Activated gamma-delta T cell treated with Interleukin-2 at 50 U/mL for 16 hours (primary cell): ENCODE measurements around the gene GLT8D1.
"Not testable (repeated sequence)": the region's sequence is repeated elsewhere in the genome, so short reads cannot be mapped to it uniquely, and the experiment has no call there.

Experiments used
- DNase-seq: peaks from one replicate; pipeline ENCODE4 v3.0.0-alpha.2; 2020

The GLT8D1 gene, protein sequence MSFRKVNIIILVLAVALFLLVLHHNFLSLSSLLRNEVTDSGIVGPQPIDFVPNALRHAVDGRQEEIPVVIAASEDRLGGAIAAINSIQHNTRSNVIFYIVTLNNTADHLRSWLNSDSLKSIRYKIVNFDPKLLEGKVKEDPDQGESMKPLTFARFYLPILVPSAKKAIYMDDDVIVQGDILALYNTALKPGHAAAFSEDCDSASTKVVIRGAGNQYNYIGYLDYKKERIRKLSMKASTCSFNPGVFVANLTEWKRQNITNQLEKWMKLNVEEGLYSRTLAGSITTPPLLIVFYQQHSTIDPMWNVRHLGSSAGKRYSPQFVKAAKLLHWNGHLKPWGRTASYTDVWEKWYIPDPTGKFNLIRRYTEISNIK

DNA sequence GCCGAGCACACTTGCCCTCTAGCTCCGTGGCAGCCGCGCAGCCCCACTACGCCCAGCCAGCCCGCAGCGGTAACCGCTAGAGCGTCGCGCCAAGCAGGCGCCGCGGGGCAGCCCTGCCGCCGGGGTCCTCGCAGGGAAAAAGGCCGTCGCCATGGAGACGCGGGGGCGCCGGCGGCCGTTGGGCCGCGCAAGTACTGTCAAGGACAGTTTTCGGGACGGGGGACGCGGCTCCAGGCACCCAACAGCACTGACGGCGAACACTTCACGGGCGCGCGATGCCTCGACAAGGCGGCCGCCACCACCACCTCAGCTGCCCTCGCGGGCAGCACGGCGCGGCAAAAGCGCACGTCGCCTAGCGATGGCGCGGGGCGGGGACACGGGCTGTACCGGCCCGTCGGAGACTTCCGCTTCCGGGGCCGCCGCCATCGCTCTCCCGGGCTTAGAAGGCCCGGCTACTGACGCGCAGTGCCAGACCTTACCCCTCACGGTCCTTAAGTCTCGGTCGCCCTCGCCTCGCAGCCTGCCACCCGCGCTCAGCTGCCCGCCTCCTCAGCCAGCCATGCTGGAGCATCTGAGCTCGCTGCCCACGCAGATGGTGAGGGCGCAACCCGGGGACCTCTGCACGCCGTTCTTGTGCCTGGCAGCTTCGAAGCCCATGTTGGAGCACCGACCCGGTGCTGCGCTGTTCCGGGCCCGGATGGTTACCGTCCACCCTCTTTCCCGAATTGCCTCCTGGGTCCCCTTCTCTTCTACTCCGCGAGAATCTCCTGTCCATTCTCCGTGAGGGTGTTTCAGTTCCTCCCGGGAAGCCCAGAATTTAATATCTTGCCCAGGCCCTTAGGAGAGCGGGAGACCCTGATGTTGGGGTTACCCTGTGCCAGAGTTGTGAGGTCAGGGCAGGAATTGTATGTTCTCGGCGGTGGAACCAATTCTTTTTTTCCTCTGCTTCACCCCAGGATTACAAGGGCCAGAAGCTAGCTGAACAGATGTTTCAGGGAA is at the start of gene GLT8D1, which contains the start of gene SPCS1:
Gene GLT8D1 (minus strand): TSS at position 104 of the 999 bp plus-strand sequence. CDS start 5,331 bp downstream, outside the sequence.
Gene SPCS1 (plus strand): TSS at position 419 of the 999 bp plus-strand sequence. CDS start 141 bp downstream, at position 560.
- DNase-seq, result peak; percentile 80

DNA sequence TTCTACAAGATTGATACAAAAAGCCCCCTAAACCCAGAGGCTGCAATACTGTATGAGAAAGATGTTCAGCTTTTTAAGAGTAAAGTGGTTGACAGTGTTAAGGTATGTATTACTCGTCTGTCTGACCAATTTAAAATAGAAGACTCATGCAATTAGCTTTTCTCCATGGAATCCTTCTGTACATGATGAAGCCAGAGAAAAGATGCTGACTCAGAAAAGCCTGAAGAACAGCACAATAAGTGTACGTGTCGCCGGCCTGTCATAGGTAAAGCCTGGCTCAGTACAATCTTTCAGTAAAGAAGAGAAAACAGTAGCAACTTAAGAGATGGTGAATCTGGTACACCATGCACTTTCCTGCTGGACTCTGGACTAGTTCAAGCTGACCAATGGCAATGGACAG is 48.8 kb upstream of the GLT8D1 start:
- no peak for DNase-seq

DNA sequence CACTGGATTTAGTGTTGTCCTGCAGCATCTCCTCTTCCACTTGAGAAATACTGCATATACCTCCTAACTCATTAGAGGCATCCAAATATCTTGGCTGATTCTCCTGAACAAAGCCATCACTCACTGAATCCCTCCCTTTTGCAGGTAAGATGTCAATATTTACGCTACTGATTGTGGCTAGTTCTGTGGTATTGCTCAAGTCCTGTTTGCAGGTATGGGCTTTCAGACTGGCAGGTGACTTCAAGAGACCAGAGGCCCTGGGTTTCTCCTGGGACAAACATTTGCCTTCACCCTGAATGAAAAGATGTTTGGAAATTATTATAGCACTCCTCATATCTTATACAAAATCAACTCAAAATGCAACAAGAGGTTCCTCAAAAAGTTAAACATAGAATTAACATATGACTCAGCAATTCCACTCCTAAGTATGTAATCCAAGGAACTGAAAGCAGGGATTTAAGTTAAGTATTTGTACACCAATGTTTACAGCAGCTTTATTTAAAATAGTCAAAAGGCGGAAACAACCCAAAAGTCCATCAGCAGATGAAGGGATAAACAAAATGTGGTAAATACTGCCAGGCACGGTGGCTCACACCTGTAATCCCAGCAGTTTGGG is 46.6 kb upstream of the GLT8D1 start:
- DNase-seq, result no peak

DNA sequence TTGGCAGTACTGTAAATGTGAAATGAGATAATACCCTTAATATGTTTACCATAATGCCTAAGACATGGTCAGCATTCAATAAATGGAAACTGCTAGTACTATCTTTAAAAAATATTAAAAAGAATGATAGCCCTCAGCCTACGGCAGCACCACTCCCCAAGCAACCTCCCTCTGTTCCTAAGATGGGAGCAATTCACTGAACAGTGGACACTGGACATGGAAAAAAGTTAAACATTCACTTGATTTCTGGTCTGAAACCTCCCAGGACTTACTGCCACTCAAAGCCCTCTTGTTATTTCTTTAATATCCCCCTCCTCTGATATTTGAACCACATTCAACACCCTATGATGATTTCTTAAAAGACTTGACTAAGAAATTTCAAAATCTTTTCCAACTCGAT is 38.1 kb upstream of the GLT8D1 start:
- no peak for DNase-seq

DNA sequence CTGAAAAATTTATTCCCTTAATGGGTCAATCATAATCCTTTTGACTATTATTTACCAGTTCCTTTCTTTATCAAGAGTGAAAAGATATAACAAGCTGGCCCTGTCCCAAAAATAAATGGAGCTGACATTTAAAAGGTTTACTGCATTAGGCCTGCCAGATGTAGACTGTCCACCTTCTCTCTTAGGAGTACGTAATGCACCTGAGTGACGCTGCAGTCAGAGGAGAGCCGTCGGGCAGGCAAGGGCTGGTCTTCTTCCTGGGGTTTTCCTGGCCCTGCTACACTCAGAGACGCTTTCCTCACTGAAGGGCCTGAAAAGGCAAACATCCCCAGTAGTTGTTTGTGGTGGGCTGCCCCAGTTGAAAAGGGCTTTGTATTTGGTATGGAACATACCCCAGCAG is 37.6 kb upstream of the GLT8D1 start:
- no peak for DNase-seq

DNA sequence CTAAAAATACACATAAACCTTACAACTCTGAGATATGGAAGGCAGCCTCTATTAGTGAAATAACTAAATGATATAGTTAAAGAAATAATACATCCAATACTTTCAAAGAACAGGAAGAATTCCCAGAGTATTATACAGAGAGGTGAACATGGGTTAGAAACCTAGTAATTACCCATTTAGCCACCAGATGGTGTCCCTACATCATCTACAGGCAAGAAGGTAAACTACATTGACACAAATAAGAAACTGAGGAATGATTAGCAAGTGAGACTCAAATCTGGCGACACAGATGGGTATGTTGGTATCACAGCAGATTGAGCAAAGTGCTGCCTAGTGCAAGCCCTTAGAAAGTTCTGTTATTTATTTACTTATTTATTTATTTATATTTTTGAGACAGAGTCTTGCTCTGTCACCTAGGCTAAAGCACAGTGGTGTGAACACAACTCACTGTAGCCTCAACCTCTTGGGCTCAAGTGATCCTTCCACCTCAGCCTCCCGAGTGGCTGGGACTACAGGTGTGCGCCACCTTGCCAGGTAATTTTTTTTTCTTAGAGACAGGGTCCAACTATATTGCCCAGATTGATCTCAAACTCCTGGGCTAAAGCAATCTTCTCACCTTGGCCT is 36.9 kb upstream of the GLT8D1 start:
- DNase-seq, result no peak

DNA sequence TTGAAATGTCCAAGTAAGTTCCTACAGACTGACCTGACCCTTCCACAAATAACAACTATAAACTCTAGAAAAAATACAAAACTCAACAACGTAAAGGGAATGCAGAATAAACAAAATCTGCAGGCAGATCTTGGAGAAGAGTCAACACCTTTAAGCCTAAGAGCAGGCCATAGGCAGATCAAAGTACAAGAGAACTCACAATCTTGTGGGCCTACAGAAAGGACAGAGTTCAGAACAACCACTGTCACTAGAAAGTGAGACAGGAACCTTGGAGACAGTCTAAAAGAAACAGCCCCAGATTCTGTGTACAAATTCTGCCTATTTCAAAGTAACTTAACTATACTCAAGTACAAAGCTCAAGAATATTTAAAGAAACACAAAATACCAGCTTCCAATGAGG is 34.1 kb upstream of the GLT8D1 start:
- DNase-seq, result no peak

DNA sequence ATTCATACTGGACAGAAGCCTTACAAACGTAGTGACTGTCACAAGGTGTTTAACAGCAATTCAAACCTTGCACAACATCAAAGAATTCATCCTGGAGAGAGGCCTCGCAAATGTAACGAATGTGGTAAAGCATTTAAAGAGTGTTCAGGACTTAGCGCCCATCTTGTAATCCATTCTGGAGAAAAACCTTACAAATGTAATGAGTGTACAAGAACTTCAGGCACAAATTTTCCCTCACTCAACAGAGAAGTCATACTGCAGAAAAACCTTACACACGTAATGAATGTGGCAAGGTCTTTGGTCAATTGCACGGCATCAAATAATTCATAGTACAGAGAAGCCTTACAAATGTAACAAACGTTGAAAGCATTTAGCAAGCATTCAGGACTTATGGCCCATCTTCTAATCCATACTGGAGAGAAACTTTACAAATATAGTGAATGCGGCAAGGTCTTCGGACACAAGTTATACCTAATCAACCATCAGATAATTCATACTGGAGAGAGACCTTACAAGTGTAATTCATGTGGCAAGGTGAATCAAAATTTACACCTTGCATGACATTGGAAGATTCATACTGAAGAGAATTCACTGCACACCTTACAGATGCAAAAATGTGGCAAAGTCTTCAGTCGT is 27.8 kb upstream of the GLT8D1 start:
- no peak for DNase-seq

DNA sequence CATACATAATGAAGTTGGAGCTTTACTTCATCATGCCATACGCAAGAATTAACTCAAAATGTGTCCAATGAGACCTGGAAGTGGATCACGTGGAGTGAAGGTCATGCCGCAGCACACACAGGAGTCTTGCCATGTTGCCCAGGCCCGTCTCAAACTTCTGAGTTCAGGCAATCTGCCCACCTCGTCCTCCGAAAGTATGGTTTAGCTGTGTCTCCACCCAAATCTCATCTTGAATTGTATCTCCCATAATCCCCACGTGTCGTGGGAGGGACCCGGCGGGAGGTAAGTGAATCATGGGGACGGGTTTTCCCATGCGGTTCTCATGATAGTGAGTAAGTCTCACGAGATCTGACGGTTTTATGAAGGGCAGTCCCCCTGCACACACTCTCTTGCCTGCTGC is 26.0 kb upstream of the GLT8D1 start:
- DNase-seq, result no peak

DNA sequence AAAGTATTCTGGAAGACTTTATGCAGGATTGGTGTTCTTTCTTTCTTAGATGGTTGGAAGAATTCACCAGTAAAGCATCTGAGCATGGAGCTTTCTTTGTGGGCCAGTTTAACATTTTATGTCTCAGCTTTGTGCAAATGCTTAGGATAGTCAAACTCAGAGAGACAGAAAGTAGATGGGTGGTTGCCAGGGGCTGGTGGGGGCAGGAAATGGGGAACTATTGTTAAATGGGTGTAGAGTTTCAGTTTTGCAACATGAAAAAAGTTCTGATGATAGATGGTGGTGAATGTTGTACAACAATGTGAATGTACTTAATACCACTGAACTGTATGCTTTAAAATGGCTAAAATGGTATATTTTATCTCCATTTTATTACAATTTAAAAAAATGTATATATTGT is 25.1 kb upstream of the GLT8D1 start:
- no peak for DNase-seq

DNA sequence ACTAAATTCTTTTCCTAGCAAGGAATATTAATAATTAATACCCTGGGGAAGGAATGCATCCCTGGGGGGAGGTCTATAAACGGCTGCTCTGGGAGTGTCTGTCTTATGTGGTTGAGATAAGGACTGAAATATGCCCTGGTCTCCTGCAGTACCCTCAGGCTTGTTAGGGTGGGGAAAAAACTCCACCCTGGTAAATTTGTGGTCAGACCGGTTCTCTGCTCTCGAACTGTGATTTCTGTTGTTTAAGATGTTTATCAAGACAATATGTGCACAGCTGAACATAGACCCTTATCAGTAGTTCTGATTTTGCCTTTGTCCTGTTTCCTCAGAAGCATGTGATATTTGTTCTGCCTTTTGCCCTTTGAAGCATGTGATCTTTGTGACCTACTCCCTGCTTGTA is 23.2 kb upstream of the GLT8D1 start:
- DNase-seq, result not testable (repeated sequence)

DNA sequence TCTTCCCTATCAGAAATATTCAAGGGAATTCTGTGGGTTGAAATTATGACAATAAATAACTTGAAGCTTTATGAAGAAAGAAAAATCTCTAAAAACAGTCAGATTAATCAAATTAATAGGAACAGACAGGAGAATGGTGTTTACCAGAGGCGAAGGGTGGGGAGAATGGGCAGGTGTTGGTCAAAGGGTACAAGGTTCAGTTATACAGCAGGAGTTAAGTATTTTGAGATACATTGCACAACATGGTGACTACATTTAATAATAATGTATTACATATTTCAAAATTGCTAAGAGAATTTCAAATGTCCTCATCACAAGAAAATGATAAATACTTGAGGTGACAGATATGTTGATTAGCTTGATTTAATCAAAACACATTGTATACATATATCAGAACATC is 18.9 kb upstream of the GLT8D1 start:
- DNase-seq, result no peak

DNA sequence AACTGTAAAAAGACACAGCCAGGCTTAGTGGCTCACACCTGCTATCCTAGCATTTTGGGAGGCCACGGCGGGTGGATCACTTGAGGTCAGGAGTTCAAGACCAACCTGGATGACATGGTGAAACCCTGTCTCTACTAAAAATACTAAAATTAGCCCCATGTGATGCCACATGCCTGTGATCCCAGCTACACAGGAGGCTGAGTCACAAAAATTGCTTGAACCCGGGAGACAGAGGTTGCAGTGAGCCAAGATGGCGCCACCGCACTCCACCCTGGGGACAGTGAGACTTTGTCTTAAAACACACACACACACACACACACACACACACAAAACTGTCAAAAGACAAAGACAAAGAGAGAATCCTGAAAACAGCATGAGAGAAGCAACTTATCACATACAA is 18.3 kb upstream of the GLT8D1 start:
- no peak for DNase-seq

DNA sequence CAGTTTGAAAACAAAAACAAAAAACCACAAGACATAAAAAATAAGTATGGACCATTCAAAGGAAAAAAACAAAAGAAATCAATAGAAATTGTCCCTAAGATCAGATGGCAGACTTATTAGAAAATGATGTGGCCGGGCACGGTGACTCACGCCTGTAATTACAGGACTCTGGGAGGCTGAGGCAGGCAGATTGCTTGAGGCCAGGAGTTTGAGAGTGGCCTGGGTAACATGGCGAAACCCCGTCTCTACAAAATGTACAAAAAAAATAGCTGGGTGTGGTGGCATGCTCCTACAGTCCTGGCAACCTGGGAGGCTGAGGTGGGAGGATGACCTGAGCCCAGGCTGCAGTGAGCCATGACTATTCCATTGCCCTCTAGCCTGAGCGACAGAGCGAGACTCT is 16.9 kb upstream of the GLT8D1 start:
- DNase-seq, result no peak

DNA sequence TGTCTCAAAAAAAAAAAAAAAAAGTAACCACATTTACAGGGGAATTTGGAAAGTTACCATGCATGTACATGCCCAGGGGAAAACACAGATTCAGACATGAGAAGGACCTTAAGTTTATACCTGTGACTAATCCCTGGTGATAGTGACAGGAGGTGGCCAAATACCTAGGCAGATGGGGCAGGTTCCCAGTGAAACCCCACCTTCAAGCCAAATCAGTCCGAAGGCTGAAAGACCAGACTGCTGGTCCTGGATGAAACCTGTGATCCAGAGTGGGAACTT is 16.1 kb upstream of the GLT8D1 start:
- no peak for DNase-seq

DNA sequence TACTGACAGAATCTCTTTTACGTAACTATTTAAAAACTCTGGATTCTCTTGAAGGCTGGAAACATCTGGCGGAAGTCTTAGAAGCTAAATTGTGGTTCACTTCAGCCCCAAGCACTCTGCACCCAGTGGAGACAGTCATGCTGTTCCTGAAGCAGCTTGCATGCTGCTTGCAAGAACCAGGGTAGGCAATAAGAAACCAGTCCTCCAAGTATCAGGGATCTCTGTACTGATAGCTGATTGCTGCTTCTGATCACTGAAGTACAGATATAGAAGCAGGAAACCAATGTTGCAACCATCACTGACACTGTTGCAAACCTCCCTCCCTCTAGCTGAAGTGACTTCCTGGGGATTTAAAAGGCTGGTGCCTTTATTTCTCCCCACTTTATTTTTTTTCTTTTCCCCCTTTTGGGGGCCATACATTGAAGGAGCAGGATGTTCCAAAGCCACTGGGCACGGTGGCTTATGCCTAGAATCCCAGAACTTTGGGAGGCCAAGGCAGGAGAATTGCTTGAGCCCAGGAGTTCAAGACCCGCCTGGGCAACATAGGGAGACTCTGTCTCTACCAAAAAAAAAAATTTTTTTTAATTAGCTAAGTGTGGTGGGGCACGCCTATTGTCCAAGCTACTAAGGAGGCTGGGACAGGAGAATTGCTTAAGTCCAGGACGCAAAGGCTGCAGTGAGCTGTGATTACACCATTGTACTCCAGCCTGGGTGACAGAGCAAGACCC is 15.6 kb upstream of the GLT8D1 start:
- DNase-seq, result no peak

DNA sequence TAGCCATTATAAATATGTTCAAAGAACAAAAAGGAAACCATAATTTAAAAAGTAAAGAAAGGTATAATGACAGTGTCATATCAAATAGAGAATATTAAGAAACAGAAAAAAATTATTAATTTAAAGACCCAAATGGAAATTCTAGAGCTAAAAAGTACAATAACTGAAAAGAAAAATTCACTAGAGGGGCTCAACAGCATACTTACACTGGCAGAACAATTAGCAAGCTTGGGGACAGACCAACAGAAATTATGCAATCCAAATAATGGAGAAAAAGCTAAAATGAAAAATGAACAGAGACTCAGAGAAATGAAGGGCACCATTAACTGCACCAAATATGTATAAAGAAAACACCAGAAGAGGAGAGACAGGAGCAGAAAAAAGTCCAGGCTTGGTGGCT is 14.0 kb upstream of the GLT8D1 start:
- no peak for DNase-seq

DNA sequence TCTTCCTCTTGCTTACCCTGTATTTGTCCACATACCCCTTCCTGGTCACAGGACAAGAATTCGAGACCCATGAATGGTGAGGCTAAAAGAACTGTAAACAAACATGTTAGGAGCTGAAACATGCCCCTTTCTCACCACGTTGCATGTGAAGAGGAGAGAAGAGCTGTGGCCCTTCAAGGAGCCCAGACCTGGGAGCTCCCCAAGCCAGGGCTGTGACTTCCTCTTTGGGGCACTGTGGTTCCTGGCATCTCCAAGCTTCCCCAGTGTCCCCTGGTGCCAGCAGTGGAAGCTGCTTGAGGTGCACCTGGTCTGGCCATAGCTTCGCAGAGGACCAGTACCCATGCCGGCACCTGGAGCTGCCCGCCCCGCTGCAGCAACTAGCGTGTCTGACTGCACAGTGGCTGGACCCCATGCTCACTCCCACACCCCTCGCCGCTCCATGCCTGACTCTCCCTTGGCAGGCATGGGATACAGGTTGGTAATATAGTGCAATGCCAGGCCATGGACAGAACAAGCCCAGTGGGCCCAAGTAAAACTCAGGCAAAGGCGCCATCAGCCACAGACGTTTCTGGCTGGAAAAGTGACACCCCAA is 10.2 kb upstream of the GLT8D1 start:
- DNase-seq, result no peak

DNA sequence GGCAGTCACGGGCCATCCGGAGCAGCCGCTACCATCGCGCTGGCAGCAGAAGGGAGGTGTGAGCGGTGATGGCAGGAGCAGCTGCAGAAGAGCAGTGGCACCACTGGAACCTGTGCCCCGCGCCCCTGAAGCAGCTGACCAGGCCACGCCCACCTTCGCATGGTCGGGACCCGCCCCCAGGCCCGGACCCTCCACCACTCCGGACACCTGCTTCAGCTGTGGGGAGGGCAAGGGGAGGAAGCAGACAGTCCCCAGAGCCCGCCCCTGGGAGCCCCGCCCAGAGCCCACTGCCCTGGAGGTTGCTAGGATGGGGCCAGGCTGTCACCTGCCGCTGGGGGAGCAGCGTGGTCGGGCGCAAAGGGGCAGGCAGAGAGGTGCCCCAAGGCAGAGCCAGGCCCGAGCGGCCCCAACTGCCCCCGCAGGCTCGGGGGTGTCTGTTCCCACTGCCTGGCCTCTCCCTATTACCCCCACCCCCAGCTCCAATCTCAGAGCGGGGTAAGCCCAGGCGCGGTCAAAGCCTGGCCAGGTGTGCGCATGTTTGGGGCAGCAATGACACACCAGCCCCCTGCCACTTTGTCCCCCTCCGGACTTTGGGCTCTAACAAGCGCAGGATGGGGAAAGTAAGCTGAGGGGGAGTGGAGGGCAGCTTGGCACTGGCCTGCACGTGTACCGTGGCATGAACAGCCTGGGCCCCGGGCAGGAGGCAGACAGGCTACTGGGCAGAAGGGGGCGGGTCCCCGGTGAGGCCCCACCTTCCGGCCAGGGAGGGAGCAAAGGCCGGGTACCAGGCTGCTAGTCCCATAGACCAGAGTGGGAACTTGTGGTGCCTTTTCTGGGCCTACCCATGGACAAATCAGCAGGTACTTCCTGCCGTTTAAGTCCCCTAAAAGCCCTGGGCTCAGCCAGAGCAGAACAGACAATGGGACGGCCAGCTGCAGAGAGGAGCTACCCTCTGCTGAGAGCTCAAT is 9.0 kb upstream of the GLT8D1 start:
- DNase-seq, result no peak
